Peyer's patch (tissue), 4 donors: Measurements from ENCODE around the gene PDE6A. TPM values are rescaled to one million over a fixed set of nuclear protein-coding genes. Genes with fewer than 3 reads are reported as not detected.

ENCODE experiments used
- DNase-seq, 3 donors: peaks; one replicate each; pipeline ENCODE4 v3.0.0-alpha.2; 2017 to 2019
- H3K27ac ChIP-seq, 4 donors: fragments of 200-600 bp; sonication (generic); one replicate each; pipeline ENCODE4 v1.5.1; 2016 to 2019
- H3K27me3 ChIP-seq, 2 donors: fragments of 200-600 bp; sonication (generic); one replicate each; pipeline ENCODE4 v1.5.1; 2019
- H3K36me3 ChIP-seq, 3 donors: fragments of 200-600 bp; sonication (generic); one replicate each; pipeline ENCODE4 v1.5.1; 2016 to 2019
- H3K4me1 ChIP-seq, 4 donors: fragments of 200-600 bp; sonication (generic); one replicate each; pipeline ENCODE4 v1.5.1; 2016 to 2019
- H3K4me3 ChIP-seq, 4 donors: fragments of 200-600 bp; sonication (generic); 1 replicate in 3 of 4; 2 replicates in 1 of 4; pipeline ENCODE4 v1.5.1; 2016 to 2019; ENCODE audit warnings: mild to moderate bottlenecking in 1 of 4
- H3K9me3 ChIP-seq, 4 donors: fragments of 200-600 bp; sonication (generic); one replicate each; pipeline ENCODE4 v1.5.1; 2016 to 2019; ENCODE audit warnings: mild to moderate bottlenecking in 1 of 4
- CTCF ChIP-seq, 6 experiments: fragments of 450-650 bp in 4 of 6; fragments of 200-600 bp in 2 of 6; sonication (generic) in 1 of 6; IDR thresholded peaks; one replicate each; pipeline ENCODE4 v1.5.1; 2017 to 2019; ENCODE audit warnings: antibody characterized with exemption in 6 of 6, mild to moderate bottlenecking in 3 of 6, moderate library complexity in 1 of 6
- POLR2A ChIP-seq, 2 donors: fragments of 450-650 bp; IDR thresholded peaks; one replicate each; pipeline ENCODE4 v1.5.1; 2017; ENCODE audit warnings: antibody characterized with exemption in 2 of 2, mild to moderate bottlenecking in 2 of 2, moderate library complexity in 2 of 2
- total RNA-seq, 4 donors: library from RNA; depleted of rRNA; stranded (reverse); fragments of >200 nt; gene quantifications; one replicate each; pipeline ENCODE4 v1.1.0, GENCODE V29; 2016

PDE6A gene
- total RNA-seq, 4 donors from 2014 or later: not detected

- Histone ChIP-seq H3K27ac (no peak overlapping the region), H3K36me3 (peaks cover 0 to 64% (median 0%) of the 10 kb centered on the region in 3 donors), H3K4me3 (no peak overlapping the region), H3K9me3 (no peaks in the 10 kb centered on the region), H3K4me1 (peaks cover 0 to under 1% (median 0%) of the 10 kb centered on the region in 4 donors), H3K27me3 (no peaks in the 10 kb centered on the region)
- no peak for DNase-seq
- no peak for TF ChIP-seq POLR2A (IDR thresholded peaks at IDR 0.05)
- no peak for TF ChIP-seq CTCF (IDR thresholded peaks at IDR 0.05)
These were observed 111.3 kb downstream of the PDE6A start for GRCh38 chr5:149833116-149833827.

DNA sequence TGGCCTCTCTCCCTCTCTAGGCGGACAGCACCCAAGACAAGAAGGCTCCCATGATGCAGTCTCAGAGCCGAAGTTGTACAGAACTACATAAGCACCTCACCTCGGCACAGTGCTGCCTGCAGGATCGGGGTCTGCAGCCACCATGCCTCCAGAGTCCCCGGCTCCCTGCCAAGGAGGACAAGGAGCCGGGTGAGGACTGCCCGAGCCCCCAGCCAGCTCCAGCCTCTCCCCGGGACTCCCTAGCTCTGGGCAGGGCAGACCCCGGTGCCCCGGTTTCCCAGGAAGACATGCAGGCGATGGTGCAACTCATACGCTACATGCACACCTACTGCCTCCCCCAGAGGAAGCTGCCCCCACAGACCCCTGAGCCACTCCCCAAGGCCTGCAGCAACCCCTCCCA is 112.0 kb downstream of the PDE6A start:
- no peaks in the 10 kb centered on the region for H3K27me3 ChIP-seq
- peaks cover 0 to 7% (median 0%) of the 10 kb centered on the region in 4 donors for H3K4me1 ChIP-seq
- no peak for DNase-seq
- no peak for TF ChIP-seq POLR2A (IDR thresholded peaks at IDR 0.05)
- no peak for TF ChIP-seq CTCF (IDR thresholded peaks at IDR 0.05)
- peaks cover 0 to 64% (median 0%) of the 10 kb centered on the region in 3 donors for H3K36me3 ChIP-seq
- no peak overlapping the region for H3K4me3 ChIP-seq
- H3K27ac ChIP-seq: no peak overlapping the region
- no peaks in the 10 kb centered on the region for H3K9me3 ChIP-seq

GRCh38 chr5:149831492-149831891 is 113.1 kb downstream of the PDE6A start:
- H3K27me3 ChIP-seq: no peaks in the 10 kb centered on the region
- no peak for DNase-seq
- no peak overlapping the region for H3K27ac ChIP-seq
- no peak overlapping the region for H3K4me3 ChIP-seq
- H3K9me3 ChIP-seq: no peaks in the 10 kb centered on the region
- peaks cover 0 to 8% (median 0%) of the 10 kb centered on the region in 4 donors for H3K4me1 ChIP-seq
- H3K36me3 ChIP-seq: peaks cover 0 to 65% (median 0%) of the 10 kb centered on the region in 3 donors
- no peak for TF ChIP-seq POLR2A (IDR thresholded peaks at IDR 0.05)
- TF ChIP-seq CTCF (IDR thresholded peaks at IDR 0.05): no peak

DNA sequence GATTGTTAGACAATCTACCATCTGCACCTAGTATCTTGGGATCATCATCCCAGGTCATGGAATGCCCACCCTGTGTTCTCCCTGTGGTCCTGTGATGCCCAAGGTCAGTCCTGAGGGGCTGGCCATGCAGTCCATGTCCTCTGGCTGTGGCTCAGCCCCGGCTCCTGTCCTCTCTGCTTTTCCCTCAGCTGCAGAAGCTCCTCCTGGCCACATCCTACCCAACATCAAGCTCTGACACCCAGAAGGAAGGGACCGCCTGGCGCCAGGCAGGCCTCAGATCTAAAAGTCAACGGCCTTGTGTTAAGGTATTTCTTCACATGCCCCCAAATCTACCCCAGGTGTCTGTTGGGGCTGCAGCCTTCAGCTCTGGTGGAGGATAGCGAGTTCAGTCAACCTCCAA is 114.0 kb downstream of the PDE6A start:
- H3K4me1 ChIP-seq: peaks cover 0 to 8% (median 0%) of the 10 kb centered on the region in 4 donors
- DNase-seq: no peak
- H3K9me3 ChIP-seq: no peaks in the 10 kb centered on the region
- H3K36me3 ChIP-seq: peaks cover 0 to 59% (median 0%) of the 10 kb centered on the region in 3 donors
- H3K4me3 ChIP-seq: no peak overlapping the region
- no peaks in the 10 kb centered on the region for H3K27me3 ChIP-seq
- TF ChIP-seq CTCF (IDR thresholded peaks at IDR 0.05) (no peak), POLR2A (IDR thresholded peaks at IDR 0.05) (no peak)
- no peak overlapping the region for H3K27ac ChIP-seq

DNA sequence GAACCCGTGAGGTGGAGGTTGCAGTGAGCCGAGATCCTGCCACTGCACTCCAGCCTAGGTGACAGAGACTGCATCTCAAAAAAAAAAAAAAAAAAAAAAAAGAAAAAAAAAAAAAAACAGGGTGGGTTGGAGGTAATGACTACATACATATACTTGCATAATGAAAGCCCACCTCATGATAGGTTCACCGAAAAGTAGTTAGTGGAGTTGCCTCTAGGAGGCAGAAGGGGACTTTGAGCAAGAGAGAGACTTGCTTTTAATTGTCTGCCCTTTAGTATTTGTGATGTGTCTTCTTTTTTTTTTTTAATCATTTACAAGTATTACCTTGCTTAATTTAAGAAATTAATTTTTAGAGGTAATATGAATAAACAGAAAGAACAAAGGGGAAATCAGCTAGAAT is 114.6 kb downstream of the PDE6A start:
- H3K36me3 ChIP-seq: peaks cover 0 to 58% (median 0%) of the 10 kb centered on the region in 3 donors
- H3K4me1 ChIP-seq: peaks cover 0 to 9% (median 0%) of the 10 kb centered on the region in 4 donors
- no peaks in the 10 kb centered on the region for H3K9me3 ChIP-seq
- no peak overlapping the region for H3K4me3 ChIP-seq
- no peak for DNase-seq
- H3K27me3 ChIP-seq: no peaks in the 10 kb centered on the region
- no peak overlapping the region for H3K27ac ChIP-seq
- TF ChIP-seq POLR2A (IDR thresholded peaks at IDR 0.05): no peak
- peak in 2 of 6 experiments; percentile 9 to 13 for TF ChIP-seq CTCF (IDR thresholded peaks at IDR 0.05)
